ENCODE measurements around the gene TIMP3.

The TIMP3 gene

GRCh38 chr22:32824531-32825312 is 23.2 kb downstream of the TIMP3 start:
- ATAC-seq, result no peak
- no peak for TF ChIP-seq ZC3H10 (CRISPR knock-in tag; IDR thresholded peaks at IDR 0.05)
- TF ChIP-seq POU6F1 (CRISPR knock-in tag; IDR thresholded peaks at IDR 0.05; ENCODE audit: borderline replicate concordance, low read depth), result no peak

GRCh38 chr22:32826537-32826936 is 25.0 kb downstream of the TIMP3 start:
- no peak for TF ChIP-seq ZNF565 (CRISPR knock-in tag; conservative IDR thresholded peaks at IDR 0.05; ENCODE audit: low read depth)
- no peak for TF ChIP-seq CSRNP3 (CRISPR knock-in tag; IDR thresholded peaks at IDR 0.05)
- no peak for TF ChIP-seq RARB (CRISPR knock-in tag; IDR thresholded peaks at IDR 0.05)
- TF ChIP-seq CSDC2 (CRISPR knock-in tag; IDR thresholded peaks at IDR 0.05), result no peak
- no peak for TF ChIP-seq ZNF8 (CRISPR knock-in tag; IDR thresholded peaks at IDR 0.05)
- TF ChIP-seq ZFP30 (CRISPR knock-in tag; IDR thresholded peaks at IDR 0.05), result no peak
- TF ChIP-seq ZFP3 (CRISPR knock-in tag; IDR thresholded peaks at IDR 0.05), result no peak
- TF ChIP-seq GLIS3 (CRISPR knock-in tag; IDR thresholded peaks at IDR 0.05), result no peak
- TF ChIP-seq POU6F1 (CRISPR knock-in tag; IDR thresholded peaks at IDR 0.05; ENCODE audit: borderline replicate concordance, low read depth), result no peak
- no peak for TF ChIP-seq TCF4 (CRISPR knock-in tag; IDR thresholded peaks at IDR 0.05; ENCODE audit: borderline replicate concordance)
- TF ChIP-seq TOX (CRISPR knock-in tag; IDR thresholded peaks at IDR 0.05; ENCODE audit: borderline replicate concordance), result no peak
- TF ChIP-seq ESRRG (CRISPR knock-in tag; IDR thresholded peaks at IDR 0.05), result no peak
- no peak for TF ChIP-seq TSHZ2 (CRISPR knock-in tag; IDR thresholded peaks at IDR 0.05)
- TF ChIP-seq PATZ1 (CRISPR knock-in tag; IDR thresholded peaks at IDR 0.05; ENCODE audit: borderline replicate concordance), result no peak
- no peak for TF ChIP-seq SNAI2 (CRISPR knock-in tag; IDR thresholded peaks at IDR 0.05)
- no peak for TF ChIP-seq PPARA (CRISPR knock-in tag; IDR thresholded peaks at IDR 0.05; ENCODE audit: borderline replicate concordance)
- no peak for TF ChIP-seq ZNF70 (CRISPR knock-in tag; IDR thresholded peaks at IDR 0.05)
- no peak for ATAC-seq

GRCh38 chr22:32827049-32827602 is 25.6 kb downstream of the TIMP3 start:
- TF ChIP-seq ISL1 (CRISPR knock-in tag; IDR thresholded peaks at IDR 0.05), result no peak
- no peak for TF ChIP-seq ZC3H10 (CRISPR knock-in tag; IDR thresholded peaks at IDR 0.05)
- no peak for TF ChIP-seq ESRRG (CRISPR knock-in tag; IDR thresholded peaks at IDR 0.05)
- TF ChIP-seq SNAI2 (CRISPR knock-in tag; IDR thresholded peaks at IDR 0.05), result no peak
- no peak for TF ChIP-seq ZFP30 (CRISPR knock-in tag; IDR thresholded peaks at IDR 0.05)
- no peak for TF ChIP-seq CSRNP3 (CRISPR knock-in tag; IDR thresholded peaks at IDR 0.05)
- TF ChIP-seq TSHZ2 (CRISPR knock-in tag; IDR thresholded peaks at IDR 0.05), result no peak
- TF ChIP-seq TOX (CRISPR knock-in tag; IDR thresholded peaks at IDR 0.05; ENCODE audit: borderline replicate concordance), result no peak
- TF ChIP-seq ZNF8 (CRISPR knock-in tag; IDR thresholded peaks at IDR 0.05), result no peak
- no peak for TF ChIP-seq TCF4 (CRISPR knock-in tag; IDR thresholded peaks at IDR 0.05; ENCODE audit: borderline replicate concordance)
- TF ChIP-seq OSR1 (CRISPR knock-in tag; IDR thresholded peaks at IDR 0.05), result no peak
- no peak for TF ChIP-seq RARB (CRISPR knock-in tag; IDR thresholded peaks at IDR 0.05)
- TF ChIP-seq CSDC2 (CRISPR knock-in tag; IDR thresholded peaks at IDR 0.05), result no peak
- TF ChIP-seq BACH2 (CRISPR knock-in tag; IDR thresholded peaks at IDR 0.05; ENCODE audit: borderline replicate concordance), result no peak
- no peak for TF ChIP-seq ZNF70 (CRISPR knock-in tag; IDR thresholded peaks at IDR 0.05)
- no peak for TF ChIP-seq ZFP3 (CRISPR knock-in tag; IDR thresholded peaks at IDR 0.05)

More at GRCh38 chr22:32827049-32827602, 25.6 kb downstream of the TIMP3 start:
- no peak for ATAC-seq

Data from SK-N-SH treated with all-trans-retinoic acid at 6 μM for 48 hours (cell line).